Measurements from ENCODE around the gene IL10RA. TPM values are rescaled to one million over a fixed set of nuclear protein-coding genes. Genes with fewer than 3 reads are reported as not detected.

The IL10RA gene
- total RNA-seq, 1 donor from 2014 or later = 5.0 TPM

DNA sequence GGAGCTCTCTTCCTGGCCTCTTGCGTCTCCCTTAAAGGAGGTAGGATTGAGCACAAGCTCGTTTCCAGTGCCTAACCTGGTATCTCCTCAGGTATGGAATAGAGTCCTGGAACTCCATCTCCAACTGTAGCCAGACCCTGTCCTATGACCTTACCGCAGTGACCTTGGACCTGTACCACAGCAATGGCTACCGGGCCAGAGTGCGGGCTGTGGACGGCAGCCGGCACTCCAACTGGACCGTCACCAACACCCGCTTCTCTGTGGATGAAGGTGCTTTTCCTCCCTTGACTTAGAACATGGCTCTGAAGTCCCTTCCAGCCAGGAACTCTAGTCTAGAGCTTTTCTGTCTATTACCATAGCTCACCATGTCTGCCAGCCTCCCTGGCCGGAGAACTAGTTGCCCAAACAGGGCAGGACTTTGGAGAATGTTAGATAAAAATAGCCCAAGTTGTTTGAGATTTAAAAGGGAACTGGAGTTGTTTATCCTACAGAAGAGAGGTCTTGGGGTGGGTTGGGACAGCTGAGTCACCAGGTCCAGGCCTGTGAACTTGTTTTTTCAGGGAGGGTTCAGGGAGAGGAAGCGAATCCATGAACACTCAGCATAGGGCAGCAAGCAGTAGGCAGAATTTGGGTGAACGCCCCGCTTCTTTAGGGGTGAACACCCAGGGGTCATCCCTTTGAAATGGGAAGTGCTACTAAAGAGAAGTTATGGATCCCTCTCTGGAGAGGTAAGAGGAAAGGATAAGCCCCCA, 3.3 kb downstream of the IL10RA start:
- DNase-seq = no peak
- intact Hi-C loops (cut with micrococcal nuclease) = no loop called here

DNA sequence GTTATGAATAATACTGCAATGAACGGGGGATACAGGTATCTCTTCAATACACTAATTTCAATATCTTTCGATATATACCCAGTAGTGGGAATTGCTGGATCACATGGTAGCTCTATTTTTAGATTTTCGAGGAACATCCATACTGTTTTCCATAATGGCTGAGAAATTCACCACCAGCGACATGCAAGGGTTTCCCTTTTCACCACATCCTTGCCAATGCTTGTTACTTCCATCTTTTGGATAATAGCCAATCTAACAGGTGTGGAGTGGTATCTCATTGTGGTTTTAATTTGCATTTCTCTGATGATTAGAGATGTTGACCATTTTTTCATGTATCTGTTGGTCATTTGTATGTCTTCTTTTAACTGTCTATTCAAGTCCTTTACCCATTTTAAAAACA, 5.9 kb downstream of the IL10RA start:
- H3K27me3 ChIP-seq (ENCODE audit: low read depth) = peaks cover 23% of the 10 kb centered on the region
- H3K9me3 ChIP-seq (replicated peaks) = no peaks in the 10 kb centered on the region
- H3K36me3 ChIP-seq = no peaks in the 10 kb centered on the region
- no peak overlapping the region for H3K27ac ChIP-seq (replicated peaks)
- intact Hi-C loops (cut with micrococcal nuclease) = no loop called here
- no peak for DNase-seq
- peak overlapping the region; percentile 22 for H3K4me3 ChIP-seq
- TF ChIP-seq CTCF (IDR thresholded peaks at IDR 0.05; ENCODE audit: borderline replicate concordance) = no peak
- no peaks in the 10 kb centered on the region for H3K4me1 ChIP-seq

More for the DNA sequence above, 3.3 kb downstream of the IL10RA start:
- no peak for TF ChIP-seq CTCF (IDR thresholded peaks at IDR 0.05; ENCODE audit: borderline replicate concordance)
- Histone ChIP-seq H3K4me1 (peaks cover 15% of the 10 kb centered on the region), H3K36me3 (no peaks in the 10 kb centered on the region), H3K27ac (replicated peaks) (peak overlapping the region; percentile 62), H3K4me3 (peak overlapping the region; percentile 70), H3K27me3 (ENCODE audit: low read depth) (peaks cover 40% of the 10 kb centered on the region), H3K9me3 (replicated peaks) (no peaks in the 10 kb centered on the region)

DNA sequence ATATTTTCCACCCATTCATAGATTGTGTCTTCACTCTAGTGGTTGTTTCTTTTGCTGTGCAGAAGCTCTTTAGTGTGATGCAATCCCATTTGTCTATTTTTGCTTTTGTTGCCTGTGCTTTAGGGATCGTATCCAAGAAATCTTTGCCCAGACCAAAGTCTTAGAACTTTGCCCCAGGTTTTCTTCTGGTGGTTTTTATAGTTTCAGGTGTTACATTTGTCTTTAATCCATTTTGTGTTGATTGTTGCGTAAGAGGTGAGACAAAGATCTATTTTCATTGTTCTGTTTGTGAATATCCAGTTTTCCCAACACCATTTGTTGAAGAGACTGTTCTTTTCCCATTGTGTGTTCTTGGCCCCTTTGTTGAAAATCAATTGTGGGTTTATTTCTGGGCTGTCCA, 6.4 kb downstream of the IL10RA start:
- Histone ChIP-seq H3K4me3 (no peak overlapping the region), H3K4me1 (no peaks in the 10 kb centered on the region), H3K27ac (replicated peaks) (no peak overlapping the region), H3K27me3 (ENCODE audit: low read depth) (peaks cover 19% of the 10 kb centered on the region), H3K9me3 (replicated peaks) (no peaks in the 10 kb centered on the region), H3K36me3 (no peaks in the 10 kb centered on the region)
- no peak for DNase-seq
- intact Hi-C loops (cut with micrococcal nuclease) = no loop called here
- TF ChIP-seq CTCF (IDR thresholded peaks at IDR 0.05; ENCODE audit: borderline replicate concordance) = no peak

DNA sequence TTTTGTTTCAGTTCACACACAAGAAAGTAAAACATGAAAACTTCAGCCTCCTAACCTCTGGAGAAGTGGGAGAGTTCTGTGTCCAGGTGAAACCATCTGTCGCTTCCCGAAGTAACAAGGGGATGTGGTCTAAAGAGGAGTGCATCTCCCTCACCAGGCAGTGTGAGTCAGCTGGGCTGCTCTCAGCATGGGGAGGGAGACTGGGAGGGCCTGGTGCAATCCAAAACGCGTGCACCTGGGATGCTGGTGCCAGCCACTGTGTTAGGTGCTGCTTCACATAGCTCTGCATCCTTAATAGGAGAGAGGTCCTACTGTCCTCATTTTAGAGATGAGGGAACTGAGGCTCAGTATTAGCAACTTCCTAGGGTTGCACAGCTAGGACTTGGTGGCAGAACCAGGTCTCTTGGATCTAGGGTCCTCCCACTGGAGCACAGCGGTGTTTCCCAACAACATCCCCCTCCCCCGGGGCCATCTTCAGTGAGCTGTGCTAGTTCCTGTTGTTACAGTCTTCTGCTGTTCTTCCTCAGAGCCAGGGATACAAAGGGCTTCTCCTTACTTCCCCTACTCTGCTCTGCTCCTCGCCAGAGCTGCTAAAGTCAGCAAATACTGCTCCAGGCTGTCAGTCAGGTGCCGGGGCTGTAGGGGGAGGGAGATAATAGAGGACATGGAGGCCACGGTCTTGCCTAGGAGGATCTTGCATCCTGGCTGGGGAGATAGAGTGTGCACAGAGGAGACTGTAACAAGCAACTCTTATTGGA, 8.0 kb downstream of the IL10RA start:
- peak; percentile 48 for DNase-seq
- no peak overlapping the region for H3K4me3 ChIP-seq
- H3K27me3 ChIP-seq (ENCODE audit: low read depth) = peaks cover 3% of the 10 kb centered on the region
- no peaks in the 10 kb centered on the region for H3K9me3 ChIP-seq (replicated peaks)
- H3K27ac ChIP-seq (replicated peaks) = no peak overlapping the region
- no peaks in the 10 kb centered on the region for H3K36me3 ChIP-seq
- TF ChIP-seq CTCF (IDR thresholded peaks at IDR 0.05; ENCODE audit: borderline replicate concordance) = no peak
- no peaks in the 10 kb centered on the region for H3K4me1 ChIP-seq
- intact Hi-C loops (cut with micrococcal nuclease) = no loop called here

GRCh38 chr11:117995472-117995871, 9.3 kb downstream of the IL10RA start:
- DNase-seq = no peak
- Histone ChIP-seq H3K9me3 (replicated peaks) (no peaks in the 10 kb centered on the region), H3K4me3 (no peak overlapping the region), H3K4me1 (no peaks in the 10 kb centered on the region), H3K27ac (replicated peaks) (no peak overlapping the region), H3K27me3 (ENCODE audit: low read depth) (peaks cover 4% of the 10 kb centered on the region), H3K36me3 (no peaks in the 10 kb centered on the region)
- no peak for TF ChIP-seq CTCF (IDR thresholded peaks at IDR 0.05; ENCODE audit: borderline replicate concordance)
- intact Hi-C loops (cut with micrococcal nuclease) = no loop called here

All from left ventricle myocardium inferior (tissue), 1 donor.